Natural killer cell treated with Interleukin-12 subunit alpha and Interleukin-12 subunit beta and Interleukin-15 and Interleukin-18, amount 100 ng/mL, for 72 hours (primary cell): ENCODE results near the gene NSF. TPM values are rescaled to one million over a fixed set of nuclear protein-coding genes. Genes with fewer than 3 reads are reported as not detected.
A peak's percentile ranks its signal among the peaks of the same experiment; 100 is the strongest.
"Not testable (repeated sequence)": the region's sequence is repeated elsewhere in the genome, so short reads cannot be mapped to it uniquely, and the experiment has no call there.

Experiments used
- ATAC-seq, 2 donors: fragments of 150-1000 bp; cut with Tn5 transposase in 1 of 2; sonication (Bioruptor Pico), chemical (Tn5 transposase) in 1 of 2; 2 replicates each; pipeline ENCODE4 v1.10.0; 2021
- DNase-seq: peaks from one replicate; pipeline ENCODE4 v3.0.0; 2022; ENCODE audit warnings: low spot score
- H3K27ac Mint-ChIP-seq, 2 donors: 1 replicate in 1 of 2; 2 replicates in 1 of 2; pipeline ENCODE4 v1.8.0; 2022; ENCODE audit warnings: mixed read lengths in 2 of 2, mild to moderate bottlenecking in 1 of 2, moderate library complexity in 1 of 2
- H3K27me3 Mint-ChIP-seq, 2 donors: 1 replicate in 1 of 2; 2 replicates in 1 of 2; pipeline ENCODE4 v1.8.0; 2022; ENCODE audit warnings: mixed read lengths in 2 of 2
- H3K36me3 Mint-ChIP-seq: one replicate; pipeline ENCODE4 v1.8.0; 2022; ENCODE audit warnings: mixed read lengths
- H3K4me1 Mint-ChIP-seq, 2 donors: 1 replicate in 1 of 2; 2 replicates in 1 of 2; pipeline ENCODE4 v1.8.0; 2022; ENCODE audit warnings: low read depth in 2 of 2, mixed read lengths in 2 of 2, mild to moderate bottlenecking in 1 of 2
- H3K4me3 Mint-ChIP-seq: one replicate; pipeline ENCODE4 v1.8.0; 2022; ENCODE audit warnings: mixed read lengths
- H3K9me3 Mint-ChIP-seq: 2 replicates; pipeline ENCODE4 v1.8.0; 2022; ENCODE audit warnings: mixed read lengths
- total RNA-seq, 2 donors: library from RNA; stranded (reverse); gene quantifications; one replicate each; pipeline ENCODE4 v1.2.3, GENCODE V29; 2022

NSF gene
- total RNA-seq, 2 donors from 2014 or later, result 56.5 to 62.3 TPM

- no peak overlapping the region for H3K4me3 Mint-ChIP-seq
These were observed 199.7 kb downstream of the NSF start for GRCh38 chr17:46790216-46790615.

GRCh38 chr17:46791531-46791930 lies 201.1 kb downstream of the NSF start:
- DNase-seq (no peak), ATAC-seq (no peak)
- Mint-ChIP-seq H3K27ac (no peak overlapping the region), H3K4me3 (no peak overlapping the region), H3K36me3 (no peaks in the 10 kb centered on the region), H3K9me3 (no peaks in the 10 kb centered on the region), H3K4me1 (no peaks in the 10 kb centered on the region), H3K27me3 (peaks cover 11 to 27% of the 10 kb centered on the region in 2 donors)

More at GRCh38 chr17:46790216-46790615, 199.7 kb downstream of the NSF start:
- Mint-ChIP-seq H3K27ac (no peak overlapping the region), H3K27me3 (peaks cover 8 to 16% of the 10 kb centered on the region in 2 donors), H3K9me3 (no peaks in the 10 kb centered on the region), H3K4me1 (no peaks in the 10 kb centered on the region), H3K36me3 (no peaks in the 10 kb centered on the region)
- no peak for ATAC-seq
- no peak for DNase-seq

- peaks cover 13 to 27% of the 10 kb centered on the region in 2 donors for H3K27me3 Mint-ChIP-seq
- no peaks in the 10 kb centered on the region for H3K36me3 Mint-ChIP-seq
- DNase-seq (no peak), ATAC-seq (no peak)
- no peaks in the 10 kb centered on the region for H3K9me3 Mint-ChIP-seq
- H3K4me3 Mint-ChIP-seq, result no peak overlapping the region
- H3K4me1 Mint-ChIP-seq, result no peaks in the 10 kb centered on the region
- H3K27ac Mint-ChIP-seq, result no peak overlapping the region
These were observed 201.6 kb downstream of the NSF start for GRCh38 chr17:46792071-46792470.

- peaks cover 14 to 27% of the 10 kb centered on the region in 2 donors for H3K27me3 Mint-ChIP-seq
- H3K9me3 Mint-ChIP-seq, DNase-seq, ATAC-seq, H3K36me3 Mint-ChIP-seq, H3K4me1 Mint-ChIP-seq, H3K27ac Mint-ChIP-seq, H3K4me3 Mint-ChIP-seq: not testable (repeated sequence)
These were observed 202.6 kb downstream of the NSF start for GRCh38 chr17:46793023-46793422.

- no peak for DNase-seq
- Mint-ChIP-seq H3K4me3 (no peak overlapping the region), H3K4me1 (no peaks in the 10 kb centered on the region), H3K36me3 (no peaks in the 10 kb centered on the region), H3K27ac (no peak overlapping the region), H3K9me3 (no peaks in the 10 kb centered on the region), H3K27me3 (peaks cover 14 to 27% of the 10 kb centered on the region in 2 donors)
- no peak for ATAC-seq
These were observed 203.1 kb downstream of the NSF start for GRCh38 chr17:46793541-46793940.

GRCh38 chr17:46794318-46794717 lies 203.8 kb downstream of the NSF start:
- ATAC-seq (no peak), DNase-seq (no peak)
- H3K27me3 Mint-ChIP-seq, result peaks cover 14 to 27% of the 10 kb centered on the region in 2 donors
- H3K9me3 Mint-ChIP-seq, result no peaks in the 10 kb centered on the region
- H3K27ac Mint-ChIP-seq, result no peak overlapping the region
- no peaks in the 10 kb centered on the region for H3K4me1 Mint-ChIP-seq
- no peaks in the 10 kb centered on the region for H3K36me3 Mint-ChIP-seq
- no peak overlapping the region for H3K4me3 Mint-ChIP-seq

- Mint-ChIP-seq H3K4me3 (no peak overlapping the region), H3K27me3 (peaks cover 14 to 26% of the 10 kb centered on the region in 2 donors), H3K36me3 (no peaks in the 10 kb centered on the region), H3K4me1 (no peaks in the 10 kb centered on the region), H3K9me3 (no peaks in the 10 kb centered on the region), H3K27ac (no peak overlapping the region)
- no peak for DNase-seq
- peak in 1 of 2 donors; percentile 51 for ATAC-seq
These were observed 205.0 kb downstream of the NSF start for GRCh38 chr17:46795379-46795952.

GRCh38 chr17:46796084-46796483 lies 205.6 kb downstream of the NSF start:
- Mint-ChIP-seq H3K36me3 (no peaks in the 10 kb centered on the region), H3K4me3 (no peak overlapping the region), H3K27me3 (peaks cover 14 to 20% of the 10 kb centered on the region in 2 donors), H3K27ac (no peak overlapping the region), H3K4me1 (no peaks in the 10 kb centered on the region), H3K9me3 (no peaks in the 10 kb centered on the region)
- DNase-seq (no peak), ATAC-seq (no peak)

GRCh38 chr17:46796524-46796923 lies 206.1 kb downstream of the NSF start:
- DNase-seq, result no peak
- Mint-ChIP-seq H3K36me3 (no peaks in the 10 kb centered on the region), H3K27me3 (peaks cover 12 to 18% of the 10 kb centered on the region in 2 donors), H3K4me3 (no peak overlapping the region), H3K4me1 (no peaks in the 10 kb centered on the region), H3K27ac (no peak overlapping the region), H3K9me3 (no peaks in the 10 kb centered on the region)
- no peak for ATAC-seq

GRCh38 chr17:46796956-46797530 lies 206.6 kb downstream of the NSF start:
- H3K27me3 Mint-ChIP-seq, result peaks cover 11 to 18% of the 10 kb centered on the region in 2 donors
- ATAC-seq (no peak), DNase-seq (no peak)
- H3K9me3 Mint-ChIP-seq, result no peaks in the 10 kb centered on the region
- H3K27ac Mint-ChIP-seq, result no peak overlapping the region
- no peak overlapping the region for H3K4me3 Mint-ChIP-seq
- no peaks in the 10 kb centered on the region for H3K4me1 Mint-ChIP-seq
- no peaks in the 10 kb centered on the region for H3K36me3 Mint-ChIP-seq

GRCh38 chr17:46800573-46800972 lies 210.1 kb downstream of the NSF start:
- Mint-ChIP-seq H3K36me3 (no peaks in the 10 kb centered on the region), H3K9me3 (no peaks in the 10 kb centered on the region), H3K4me1 (no peaks in the 10 kb centered on the region), H3K27ac (no peak overlapping the region), H3K27me3 (peaks cover 10 to 15% of the 10 kb centered on the region in 2 donors), H3K4me3 (no peak overlapping the region)
- ATAC-seq (no peak), DNase-seq (no peak)

- Mint-ChIP-seq H3K4me1 (no peaks in the 10 kb centered on the region), H3K9me3 (no peaks in the 10 kb centered on the region), H3K4me3 (no peak overlapping the region), H3K27ac (no peak overlapping the region), H3K27me3 (peaks cover 5 to 6% of the 10 kb centered on the region in 2 donors), H3K36me3 (no peaks in the 10 kb centered on the region)
- DNase-seq (no peak), ATAC-seq (no peak)
These were observed 212.3 kb downstream of the NSF start for GRCh38 chr17:46802800-46803199.

GRCh38 chr17:46803544-46803943 lies 213.1 kb downstream of the NSF start:
- DNase-seq (no peak), ATAC-seq (no peak)
- H3K27me3 Mint-ChIP-seq, result peaks cover 6% of the 10 kb centered on the region in 2 donors
- no peak overlapping the region for H3K4me3 Mint-ChIP-seq
- no peaks in the 10 kb centered on the region for H3K36me3 Mint-ChIP-seq
- H3K9me3 Mint-ChIP-seq, result no peaks in the 10 kb centered on the region
- no peaks in the 10 kb centered on the region for H3K4me1 Mint-ChIP-seq
- no peak overlapping the region for H3K27ac Mint-ChIP-seq

GRCh38 chr17:46805771-46806170 lies 215.3 kb downstream of the NSF start:
- Mint-ChIP-seq H3K36me3 (no peaks in the 10 kb centered on the region), H3K27me3 (peaks cover 4 to 6% of the 10 kb centered on the region in 2 donors), H3K9me3 (no peaks in the 10 kb centered on the region), H3K27ac (no peak overlapping the region), H3K4me3 (no peak overlapping the region), H3K4me1 (no peaks in the 10 kb centered on the region)
- DNase-seq (no peak), ATAC-seq (no peak)
